ENCODE results near the gene ITPR3.

GRCh38 chr6:33634946-33635345 lies 13.8 kb downstream of the ITPR3 start:
- TF ChIP-seq CTCF (conservative IDR thresholded peaks at IDR 0.05) (no peak), ZFX (IDR thresholded peaks at IDR 0.05) (no peak)

Data from C4-2B (cell line).